ENCODE results near the gene STAB2.

Gene STAB2

GRCh38 chr12:103728323-103728722 is 141.2 kb downstream of the STAB2 start:
- DNase-seq (ENCODE audit: low read depth in 1 of 2, low spot score in 1 of 2) = no peak
- no peak for TF ChIP-seq JUND (IDR thresholded peaks at IDR 0.05; ENCODE audit: low read depth)
- in situ Hi-C loops (cut with HindIII; ENCODE audit: low pct_unique_long_range_greater_than_20kb, low sequenced_read_pairs) = no loop called here

GRCh38 chr12:103729499-103729898 is 142.4 kb downstream of the STAB2 start:
- in situ Hi-C loops (cut with HindIII; ENCODE audit: low pct_unique_long_range_greater_than_20kb, low sequenced_read_pairs) = no loop called here
- TF ChIP-seq JUND (IDR thresholded peaks at IDR 0.05; ENCODE audit: low read depth) = no peak
- DNase-seq (ENCODE audit: low read depth in 1 of 2, low spot score in 1 of 2) = no peak

- in situ Hi-C loops (cut with HindIII; ENCODE audit: low pct_unique_long_range_greater_than_20kb, low sequenced_read_pairs) = no loop called here
- DNase-seq (ENCODE audit: low read depth in 1 of 2, low spot score in 1 of 2) = no peak
- TF ChIP-seq JUND (IDR thresholded peaks at IDR 0.05; ENCODE audit: low read depth) = no peak
Observed at GRCh38 chr12:103731539-103731938, 144.5 kb downstream of the STAB2 start.

- TF ChIP-seq JUND (IDR thresholded peaks at IDR 0.05; ENCODE audit: low read depth) = no peak
- in situ Hi-C loops (cut with HindIII; ENCODE audit: low pct_unique_long_range_greater_than_20kb, low sequenced_read_pairs) = no loop called here
- DNase-seq (ENCODE audit: low read depth in 1 of 2, low spot score in 1 of 2) = no peak
Observed at GRCh38 chr12:103734863-103735262, 147.8 kb downstream of the STAB2 start.

- no peak for TF ChIP-seq JUND (IDR thresholded peaks at IDR 0.05; ENCODE audit: low read depth)
- in situ Hi-C loops (cut with HindIII; ENCODE audit: low pct_unique_long_range_greater_than_20kb, low sequenced_read_pairs) = no loop called here
- DNase-seq (ENCODE audit: low read depth in 1 of 2, low spot score in 1 of 2) = no peak
Observed at GRCh38 chr12:103735291-103735690, 148.2 kb downstream of the STAB2 start.

GRCh38 chr12:103736572-103736971 is 149.5 kb downstream of the STAB2 start:
- in situ Hi-C loops (cut with HindIII; ENCODE audit: low pct_unique_long_range_greater_than_20kb, low sequenced_read_pairs) = no loop called here
- no peak for TF ChIP-seq JUND (IDR thresholded peaks at IDR 0.05; ENCODE audit: low read depth)
- no peak for DNase-seq (ENCODE audit: low read depth in 1 of 2, low spot score in 1 of 2)

GRCh38 chr12:103737881-103738280 is 150.8 kb downstream of the STAB2 start:
- no peak for TF ChIP-seq JUND (IDR thresholded peaks at IDR 0.05; ENCODE audit: low read depth)
- DNase-seq (ENCODE audit: low read depth in 1 of 2, low spot score in 1 of 2) = no peak
- in situ Hi-C loops (cut with HindIII; ENCODE audit: low pct_unique_long_range_greater_than_20kb, low sequenced_read_pairs) = no loop called here

GRCh38 chr12:103742349-103742932 is 155.4 kb downstream of the STAB2 start:
- peak in 1 of 2 experiments; percentile 34 for DNase-seq (ENCODE audit: low read depth in 1 of 2, low spot score in 1 of 2)
- TF ChIP-seq JUND (IDR thresholded peaks at IDR 0.05; ENCODE audit: low read depth) = no peak
- in situ Hi-C loops (cut with HindIII; ENCODE audit: low pct_unique_long_range_greater_than_20kb, low sequenced_read_pairs) = no loop called here

GRCh38 chr12:103743788-103744187 is 156.7 kb downstream of the STAB2 start:
- no peak for DNase-seq (ENCODE audit: low read depth in 1 of 2, low spot score in 1 of 2)
- in situ Hi-C loops (cut with HindIII; ENCODE audit: low pct_unique_long_range_greater_than_20kb, low sequenced_read_pairs) = no loop called here
- no peak for TF ChIP-seq JUND (IDR thresholded peaks at IDR 0.05; ENCODE audit: low read depth)

- DNase-seq (ENCODE audit: low read depth in 1 of 2, low spot score in 1 of 2) = peak in 1 of 2 experiments; percentile 38
- in situ Hi-C loops (cut with HindIII; ENCODE audit: low pct_unique_long_range_greater_than_20kb, low sequenced_read_pairs) = no loop called here
- no peak for TF ChIP-seq JUND (IDR thresholded peaks at IDR 0.05; ENCODE audit: low read depth)
Observed at GRCh38 chr12:103745962-103746361, 158.9 kb downstream of the STAB2 start.

GRCh38 chr12:103748002-103748401 is 160.9 kb downstream of the STAB2 start:
- no peak for TF ChIP-seq JUND (IDR thresholded peaks at IDR 0.05; ENCODE audit: low read depth)
- DNase-seq (ENCODE audit: low read depth in 1 of 2, low spot score in 1 of 2) = peak; percentile 23 to 42
- in situ Hi-C loops (cut with HindIII; ENCODE audit: low pct_unique_long_range_greater_than_20kb, low sequenced_read_pairs) = no loop called here

- no peak for DNase-seq (ENCODE audit: low read depth in 1 of 2, low spot score in 1 of 2)
- in situ Hi-C loops (cut with HindIII; ENCODE audit: low pct_unique_long_range_greater_than_20kb, low sequenced_read_pairs) = no loop called here
- TF ChIP-seq JUND (IDR thresholded peaks at IDR 0.05; ENCODE audit: low read depth) = no peak
Observed at GRCh38 chr12:103748875-103749274, 161.8 kb downstream of the STAB2 start.

GRCh38 chr12:103751171-103751570 is 164.1 kb downstream of the STAB2 start:
- DNase-seq (ENCODE audit: low read depth in 1 of 2, low spot score in 1 of 2) = peak in 1 of 2 experiments; percentile 18
- no peak for TF ChIP-seq JUND (IDR thresholded peaks at IDR 0.05; ENCODE audit: low read depth)

GRCh38 chr12:103751600-103751999 is 164.5 kb downstream of the STAB2 start:
- TF ChIP-seq JUND (IDR thresholded peaks at IDR 0.05; ENCODE audit: low read depth) = no peak
- no peak for DNase-seq (ENCODE audit: low read depth in 1 of 2, low spot score in 1 of 2)
- in situ Hi-C loops (cut with HindIII; ENCODE audit: low pct_unique_long_range_greater_than_20kb, low sequenced_read_pairs) = no loop called here

More at GRCh38 chr12:103751171-103751570, 164.1 kb downstream of the STAB2 start:
- in situ Hi-C loops (cut with HindIII; ENCODE audit: low pct_unique_long_range_greater_than_20kb, low sequenced_read_pairs) = no loop called here

Data from T47D (cell line).